ENCODE measurements around the gene WWOX. TPM values are rescaled to one million over a fixed set of nuclear protein-coding genes. Genes with fewer than 3 reads are reported as not detected.

WWOX gene
- total and polyA plus RNA-seq, 2 of the 13 experiments (the other 11 are each of a cell fraction or from before 2014, with no cell fraction given), result 9.1 to 37.4 TPM

DNA sequence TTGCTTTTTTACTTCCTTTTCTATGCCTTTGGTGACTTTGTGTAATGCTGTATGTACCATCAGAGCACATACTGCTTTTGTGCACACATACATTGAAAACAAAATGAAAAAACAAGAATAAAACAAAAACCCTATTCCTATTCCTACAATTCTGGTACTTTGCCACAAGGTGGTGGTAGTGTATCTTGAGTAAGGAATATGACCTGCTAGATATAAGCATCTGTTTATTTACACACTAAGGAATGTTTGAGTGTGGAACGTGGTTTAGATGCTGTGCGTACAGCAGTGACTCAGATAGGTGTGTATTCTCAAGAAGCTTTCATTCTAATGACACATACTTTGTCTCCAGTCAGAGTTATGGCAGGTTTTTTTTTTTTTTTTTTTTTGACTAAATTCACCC, 606.2 kb downstream of the WWOX start:
- H3K4me3 ChIP-seq (replicated peaks in 1 of 3; ENCODE audit: insufficient read depth in 1 of 3, low read depth in 2 of 3, low read length in 3 of 3), result no peak overlapping the region
- H3K9ac ChIP-seq (ENCODE audit: insufficient read depth, low read depth, low read length), result no peak overlapping the region
- H4K20me1 ChIP-seq (ENCODE audit: insufficient read depth, low read length), result no peaks in the 10 kb centered on the region
- no TSS peak for BruUV-seq (replicated peaks)
- no peak overlapping the region for H3K4me2 ChIP-seq (ENCODE audit: low read depth, low read length)
- DNase-seq (ENCODE audit: low spot score) (peak; percentile 82), FAIRE-seq (peak; percentile 52), ATAC-seq (peak; percentile 91)
- ChIA-PET POLR2A (interaction anchor here (1.2 to 2.0 kb wide), 4 partner anchors 29 to 200 kb away, joined by 3 to 9 read pairs (median 6); no protein-coding TSS in a partner anchor), CTCF (ENCODE audit: low intra/inter-chr PET ratio, low total read pairs) (interaction anchor here (0.9 to 3.3 kb wide), 3 partner anchors 64 to 556 kb away, joined by 4 to 46 read pairs (median 5); no protein-coding TSS in a partner anchor)
- in situ Hi-C loops (cut with HindIII; ENCODE audit: extremely low pct_ligation_motif_present, low pct_unique_long_range_greater_than_20kb) (loop anchor here (5.0 to 10.0 kb wide), 2 partner anchors 67 to 339 kb away; no protein-coding TSS in a partner anchor), intact Hi-C loops (cut with micrococcal nuclease; ENCODE audit: unreplicated experiment) (loop anchor here (1.0 to 5.0 kb wide), 11 partner anchors 29 to 1822 kb away; no protein-coding TSS in a partner anchor)
- no peaks in the 10 kb centered on the region for H3K27me3 ChIP-seq (ENCODE audit: control insufficient read depth in 1 of 2, insufficient read depth in 2 of 2, low read length in 2 of 2)
- WGBS (ENCODE audit: low lambda C conversion rate), result 7% methylated on average over 2 of the region's 2 CpGs
- H3K79me2 ChIP-seq (ENCODE audit: insufficient read depth, low read length), result no peaks in the 10 kb centered on the region
- no peak overlapping the region for H2AFZ ChIP-seq (ENCODE audit: low read length)
- no peaks in the 10 kb centered on the region for H3K9me3 ChIP-seq (ENCODE audit: low read length)
- no peak overlapping the region for H3K27ac ChIP-seq (ENCODE audit: extremely low read length, insufficient read depth, low read length)
- H3K4me1 ChIP-seq (ENCODE audit: insufficient read depth, low read length), result peaks cover 20% of the 10 kb centered on the region
- H3K36me3 ChIP-seq (replicated peaks in 1 of 2; ENCODE audit: control insufficient read depth in 1 of 2, insufficient read depth in 2 of 2, low read length in 2 of 2), result no peaks in the 10 kb centered on the region
- TF ChIP-seq TOE1 (CRISPR knock-in tag; IDR thresholded peaks at IDR 0.05), result no peak
- peak; percentile 30; the same call in 1 of the 2 replicates for TF ChIP-seq ZKSCAN1 (IDR thresholded peaks at IDR 0.05; ENCODE audit: low read length)
- TF ChIP-seq STAT5B (CRISPR knock-in tag; IDR thresholded peaks at IDR 0.05), result no peak
- TF ChIP-seq, protein P1, sequence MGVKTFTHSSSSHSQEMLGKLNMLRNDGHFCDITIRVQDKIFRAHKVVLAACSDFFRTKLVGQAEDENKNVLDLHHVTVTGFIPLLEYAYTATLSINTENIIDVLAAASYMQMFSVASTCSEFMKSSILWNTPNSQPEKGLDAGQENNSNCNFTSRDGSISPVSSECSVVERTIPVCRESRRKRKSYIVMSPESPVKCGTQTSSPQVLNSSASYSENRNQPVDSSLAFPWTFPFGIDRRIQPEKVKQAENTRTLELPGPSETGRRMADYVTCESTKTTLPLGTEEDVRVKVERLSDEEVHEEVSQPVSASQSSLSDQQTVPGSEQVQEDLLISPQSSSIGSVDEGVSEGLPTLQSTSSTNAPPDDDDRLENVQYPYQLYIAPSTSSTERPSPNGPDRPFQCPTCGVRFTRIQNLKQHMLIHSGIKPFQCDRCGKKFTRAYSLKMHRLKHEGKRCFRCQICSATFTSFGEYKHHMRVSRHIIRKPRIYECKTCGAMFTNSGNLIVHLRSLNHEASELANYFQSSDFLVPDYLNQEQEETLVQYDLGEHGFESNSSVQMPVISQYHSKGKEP (CRISPR knock-in tag; IDR thresholded peaks at IDR 0.05), result no peak
- TF ChIP-seq TAF15 (IDR thresholded peaks at IDR 0.05; ENCODE audit: low read depth, low read length, poor library complexity, severe bottlenecking), result no peak
- no peak for TF ChIP-seq KDM6A (CRISPR knock-in tag; IDR thresholded peaks at IDR 0.05; ENCODE audit: low read depth)
- TF ChIP-seq, protein P2, sequence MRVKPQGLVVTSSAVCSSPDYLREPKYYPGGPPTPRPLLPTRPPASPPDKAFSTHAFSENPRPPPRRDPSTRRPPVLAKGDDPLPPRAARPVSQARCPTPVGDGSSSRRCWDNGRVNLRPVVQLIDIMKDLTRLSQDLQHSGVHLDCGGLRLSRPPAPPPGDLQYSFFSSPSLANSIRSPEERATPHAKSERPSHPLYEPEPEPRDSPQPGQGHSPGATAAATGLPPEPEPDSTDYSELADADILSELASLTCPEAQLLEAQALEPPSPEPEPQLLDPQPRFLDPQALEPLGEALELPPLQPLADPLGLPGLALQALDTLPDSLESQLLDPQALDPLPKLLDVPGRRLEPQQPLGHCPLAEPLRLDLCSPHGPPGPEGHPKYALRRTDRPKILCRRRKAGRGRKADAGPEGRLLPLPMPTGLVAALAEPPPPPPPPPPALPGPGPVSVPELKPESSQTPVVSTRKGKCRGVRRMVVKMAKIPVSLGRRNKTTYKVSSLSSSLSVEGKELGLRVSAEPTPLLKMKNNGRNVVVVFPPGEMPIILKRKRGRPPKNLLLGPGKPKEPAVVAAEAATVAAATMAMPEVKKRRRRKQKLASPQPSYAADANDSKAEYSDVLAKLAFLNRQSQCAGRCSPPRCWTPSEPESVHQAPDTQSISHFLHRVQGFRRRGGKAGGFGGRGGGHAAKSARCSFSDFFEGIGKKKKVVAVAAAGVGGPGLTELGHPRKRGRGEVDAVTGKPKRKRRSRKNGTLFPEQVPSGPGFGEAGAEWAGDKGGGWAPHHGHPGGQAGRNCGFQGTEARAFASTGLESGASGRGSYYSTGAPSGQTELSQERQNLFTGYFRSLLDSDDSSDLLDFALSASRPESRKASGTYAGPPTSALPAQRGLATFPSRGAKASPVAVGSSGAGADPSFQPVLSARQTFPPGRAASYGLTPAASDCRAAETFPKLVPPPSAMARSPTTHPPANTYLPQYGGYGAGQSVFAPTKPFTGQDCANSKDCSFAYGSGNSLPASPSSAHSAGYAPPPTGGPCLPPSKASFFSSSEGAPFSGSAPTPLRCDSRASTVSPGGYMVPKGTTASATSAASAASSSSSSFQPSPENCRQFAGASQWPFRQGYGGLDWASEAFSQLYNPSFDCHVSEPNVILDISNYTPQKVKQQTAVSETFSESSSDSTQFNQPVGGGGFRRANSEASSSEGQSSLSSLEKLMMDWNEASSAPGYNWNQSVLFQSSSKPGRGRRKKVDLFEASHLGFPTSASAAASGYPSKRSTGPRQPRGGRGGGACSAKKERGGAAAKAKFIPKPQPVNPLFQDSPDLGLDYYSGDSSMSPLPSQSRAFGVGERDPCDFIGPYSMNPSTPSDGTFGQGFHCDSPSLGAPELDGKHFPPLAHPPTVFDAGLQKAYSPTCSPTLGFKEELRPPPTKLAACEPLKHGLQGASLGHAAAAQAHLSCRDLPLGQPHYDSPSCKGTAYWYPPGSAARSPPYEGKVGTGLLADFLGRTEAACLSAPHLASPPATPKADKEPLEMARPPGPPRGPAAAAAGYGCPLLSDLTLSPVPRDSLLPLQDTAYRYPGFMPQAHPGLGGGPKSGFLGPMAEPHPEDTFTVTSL (CRISPR knock-in tag; IDR thresholded peaks at IDR 0.05; ENCODE audit: borderline replicate concordance), result no peak
- no peak for TF ChIP-seq PLRG1 (conservative IDR thresholded peaks at IDR 0.05)
- TF ChIP-seq ZNF629 (CRISPR knock-in tag; conservative IDR thresholded peaks at IDR 0.05), result no peak
- peak in 1 of 2 experiments; percentile 13; a peak in 1 of 4 replicates for TF ChIP-seq NR2F1 (CRISPR knock-in tag; IDR thresholded peaks at IDR 0.05)
- no peak for TF ChIP-seq ZNF253 (CRISPR knock-in tag; IDR thresholded peaks at IDR 0.05; ENCODE audit: borderline replicate concordance)
- TF ChIP-seq FOXJ3 (CRISPR knock-in tag; IDR thresholded peaks at IDR 0.05; ENCODE audit: borderline replicate concordance), result 0 out of 2 replicates have a peak, but pooled peaks have one; percentile 68
- no peak for TF ChIP-seq TMF1 (CRISPR knock-in tag; IDR thresholded peaks at IDR 0.05; ENCODE audit: low read depth)
- TF ChIP-seq YY1 (IDR thresholded peaks at IDR 0.05; ENCODE audit: insufficient read depth, insufficient replicate concordance, low read depth, low read length), result no peak
- TF ChIP-seq ZNF670 (CRISPR knock-in tag; IDR thresholded peaks at IDR 0.05; ENCODE audit: borderline replicate concordance), result no peak
- TF ChIP-seq, protein P3, sequence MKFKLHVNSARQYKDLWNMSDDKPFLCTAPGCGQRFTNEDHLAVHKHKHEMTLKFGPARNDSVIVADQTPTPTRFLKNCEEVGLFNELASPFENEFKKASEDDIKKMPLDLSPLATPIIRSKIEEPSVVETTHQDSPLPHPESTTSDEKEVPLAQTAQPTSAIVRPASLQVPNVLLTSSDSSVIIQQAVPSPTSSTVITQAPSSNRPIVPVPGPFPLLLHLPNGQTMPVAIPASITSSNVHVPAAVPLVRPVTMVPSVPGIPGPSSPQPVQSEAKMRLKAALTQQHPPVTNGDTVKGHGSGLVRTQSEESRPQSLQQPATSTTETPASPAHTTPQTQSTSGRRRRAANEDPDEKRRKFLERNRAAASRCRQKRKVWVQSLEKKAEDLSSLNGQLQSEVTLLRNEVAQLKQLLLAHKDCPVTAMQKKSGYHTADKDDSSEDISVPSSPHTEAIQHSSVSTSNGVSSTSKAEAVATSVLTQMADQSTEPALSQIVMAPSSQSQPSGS (CRISPR knock-in tag; IDR thresholded peaks at IDR 0.05), result peak; percentile 22; the same call in 1 of the 2 replicates
- TF ChIP-seq HMG20A (CRISPR knock-in tag; IDR thresholded peaks at IDR 0.05; ENCODE audit: borderline replicate concordance), result peak; percentile 48; the same call in 1 of the 2 replicates
